Measurements from ENCODE around the gene SDR39U1.

The SDR39U1 gene

DNA sequence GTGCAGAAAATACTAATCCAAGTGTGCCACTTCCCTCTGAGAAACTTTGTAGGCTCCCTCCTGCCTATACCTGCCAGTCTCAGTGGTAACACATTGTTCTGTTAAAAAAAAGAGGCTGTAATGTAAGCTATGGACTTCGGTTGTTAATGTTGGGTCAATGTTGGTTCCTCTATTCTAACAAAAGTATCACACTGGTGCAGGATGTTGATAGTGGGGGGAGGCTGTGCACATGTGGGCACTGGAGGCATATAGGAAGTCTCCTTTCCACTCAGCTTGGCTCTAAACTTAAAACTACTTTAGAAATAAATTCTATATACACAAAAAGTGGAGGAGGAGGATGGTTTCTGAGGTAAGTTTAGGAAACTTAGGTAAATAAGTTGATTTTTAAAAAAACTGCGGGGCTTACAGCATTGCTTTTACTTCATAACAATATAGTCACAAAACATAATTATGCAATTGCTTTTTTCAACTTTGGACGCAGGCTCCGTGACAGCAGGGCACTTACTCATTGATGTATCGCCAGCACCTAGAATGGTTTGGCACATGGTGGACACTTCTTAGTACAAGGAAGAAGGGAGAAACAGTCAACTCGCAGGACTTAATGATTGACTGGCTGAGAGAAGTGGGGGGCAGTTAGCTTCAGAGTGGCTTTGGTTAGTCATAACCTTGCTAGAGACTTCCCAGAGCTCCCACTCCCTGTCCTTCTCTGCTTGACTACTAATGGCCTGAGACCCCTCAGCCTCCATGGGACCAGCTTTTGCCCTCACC is 51.7 kb downstream of the SDR39U1 start:
- no peak for DNase-seq (ENCODE audit: low spot score)

Measured in CD4-positive, alpha-beta T cell treated with Interleukin-2 at 100 ng/mL for 4 hours (primary cell).